Keratinocyte (primary cell): ENCODE measurements around the gene TESK1.
"Not testable (repeated sequence)": the region's sequence is repeated elsewhere in the genome, so short reads cannot be mapped to it uniquely, and the experiment has no call there.

Experiments used
- EZH2 ChIP-seq: IDR thresholded peaks from one replicate; pipeline ENCODE4 v1.6.1; 2012; ENCODE audit warnings: inconsistent platforms, mild to moderate bottlenecking, low read length, moderate library complexity
- TF ChIP-seq, protein P1 (sequence below), 3 experiments: IDR thresholded peaks in 1 of 3; conservative IDR thresholded peaks in 1 of 3; optimal IDR thresholded peaks in 1 of 3; 2 replicates in 2 of 3; 3 replicates in 1 of 3; pipeline versions ENCODE3 to v1.5.1; 2011; ENCODE audit warnings: low read length in 3 of 3, mild to moderate bottlenecking in 3 of 3, moderate library complexity in 2 of 3, control low read depth in 1 of 3, inconsistent platforms in 1 of 3; ENCODE audit not compliant: insufficient read depth in 2 of 3; ENCODE audit errors: extremely low read depth in 1 of 3

DNA sequence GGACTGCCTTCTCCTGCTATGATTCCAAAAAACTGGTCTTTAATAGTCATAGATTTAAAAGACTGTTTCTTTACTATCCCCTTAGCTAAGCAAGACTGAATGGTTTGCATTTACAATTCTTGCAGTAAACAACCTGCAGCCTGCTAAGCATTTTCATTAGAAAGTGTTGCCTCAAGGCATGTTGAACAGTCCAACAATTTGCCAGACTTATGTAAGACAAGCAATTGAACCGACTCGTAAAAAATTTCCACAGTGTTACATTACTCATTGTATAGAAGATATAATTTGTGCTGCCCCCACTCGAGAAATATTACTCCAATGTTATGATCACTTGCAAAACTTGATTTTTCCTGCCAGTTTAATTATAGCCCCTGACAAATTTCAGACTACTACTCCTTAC is 20.4 kb upstream of the TESK1 start:
- TF ChIP-seq, protein P1, sequence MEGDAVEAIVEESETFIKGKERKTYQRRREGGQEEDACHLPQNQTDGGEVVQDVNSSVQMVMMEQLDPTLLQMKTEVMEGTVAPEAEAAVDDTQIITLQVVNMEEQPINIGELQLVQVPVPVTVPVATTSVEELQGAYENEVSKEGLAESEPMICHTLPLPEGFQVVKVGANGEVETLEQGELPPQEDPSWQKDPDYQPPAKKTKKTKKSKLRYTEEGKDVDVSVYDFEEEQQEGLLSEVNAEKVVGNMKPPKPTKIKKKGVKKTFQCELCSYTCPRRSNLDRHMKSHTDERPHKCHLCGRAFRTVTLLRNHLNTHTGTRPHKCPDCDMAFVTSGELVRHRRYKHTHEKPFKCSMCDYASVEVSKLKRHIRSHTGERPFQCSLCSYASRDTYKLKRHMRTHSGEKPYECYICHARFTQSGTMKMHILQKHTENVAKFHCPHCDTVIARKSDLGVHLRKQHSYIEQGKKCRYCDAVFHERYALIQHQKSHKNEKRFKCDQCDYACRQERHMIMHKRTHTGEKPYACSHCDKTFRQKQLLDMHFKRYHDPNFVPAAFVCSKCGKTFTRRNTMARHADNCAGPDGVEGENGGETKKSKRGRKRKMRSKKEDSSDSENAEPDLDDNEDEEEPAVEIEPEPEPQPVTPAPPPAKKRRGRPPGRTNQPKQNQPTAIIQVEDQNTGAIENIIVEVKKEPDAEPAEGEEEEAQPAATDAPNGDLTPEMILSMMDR (optimal IDR thresholded peaks at IDR 0.05 in 1 of 3, IDR thresholded peaks at IDR 0.05 in 1 of 3, conservative IDR thresholded peaks at IDR 0.05 in 1 of 3; ENCODE audit: extremely low read depth in 1 of 3, insufficient read depth in 2 of 3, low read length in 3 of 3) = not testable (repeated sequence)
- TF ChIP-seq EZH2 = not testable (repeated sequence)
